WTC11 (cell line): ENCODE measurements around the gene F13A1. TPM values are rescaled to one million over a fixed set of nuclear protein-coding genes. Genes with fewer than 3 reads are reported as not detected.

Source experiments
- ATAC-seq: fragments of 200-7000 bp; cut with Tn5 transposase; 2 replicates; pipeline ENCODE4 v1.10.0; 2021; ENCODE audit warnings: mild to moderate bottlenecking, moderate library complexity
- CTCF ChIA-PET: fragments of 300-600 bp; sonication (Branson Sonifier 250); formaldehyde crosslinking; loops from one replicate; lab custom pipeline; 2021; ENCODE audit warnings: antibody characterized with exemption; lab: Charles Lee
- POLR2A ChIA-PET: fragments of 350-600 bp; sonication (Branson Sonifier 250); formaldehyde crosslinking; loops from one replicate; lab custom pipeline; 2021; ENCODE audit warnings: antibody characterized with exemption; lab: Charles Lee
- DNase-seq: peaks from one replicate; pipeline ENCODE4 v3.0.0; 2021; ENCODE audit warnings: low spot score
- H3K27ac Mint-ChIP-seq: 2 replicates; pipeline ENCODE4 v1.8.0; 2021; ENCODE audit warnings: mixed read lengths
- H3K27me3 Mint-ChIP-seq: 2 replicates; pipeline ENCODE4 v1.8.0; 2021; ENCODE audit warnings: low read depth, mild to moderate bottlenecking, moderate library complexity, mixed read lengths
- H3K36me3 Mint-ChIP-seq: 2 replicates; pipeline ENCODE4 v1.8.0; 2021; ENCODE audit warnings: mixed read lengths
- H3K4me1 Mint-ChIP-seq: 2 replicates; pipeline ENCODE4 v1.8.0; 2022; ENCODE audit warnings: mixed read lengths
- H3K4me3 Mint-ChIP-seq: 2 replicates; pipeline ENCODE4 v1.8.0; 2021; ENCODE audit warnings: mild to moderate bottlenecking, moderate library complexity, mixed read lengths
- H3K9me3 Mint-ChIP-seq: 2 replicates; pipeline ENCODE4 v1.8.0; 2021; ENCODE audit warnings: mixed read lengths
- E2F1 ChIP-seq: sonication (generic); formaldehyde crosslinking; IDR thresholded peaks from 2 replicates; pipeline ENCODE4 v1.8.0; 2022; ENCODE audit warnings: mild to moderate bottlenecking, missing genetic modification reagents
- ELF4 ChIP-seq: sonication (generic); formaldehyde crosslinking; IDR thresholded peaks from 2 replicates; pipeline ENCODE4 v1.8.1; 2022; ENCODE audit warnings: low read depth, mild to moderate bottlenecking, moderate library complexity, missing genetic modification reagents
- GABPB1 ChIP-seq: sonication (generic); formaldehyde crosslinking; IDR thresholded peaks from 2 replicates; pipeline ENCODE4 v1.8.1; 2023; ENCODE audit warnings: mild to moderate bottlenecking, missing genetic modification reagents
- GRHL2 ChIP-seq: fragments of 250-450 bp; sonication (Bioruptor Pico); IDR thresholded peaks from 2 replicates; pipeline ENCODE4 v1.8.0; 2022; ENCODE audit warnings: mild to moderate bottlenecking, moderate library complexity; ENCODE audit not compliant: insufficient replicate concordance, severe bottlenecking
- GTF2I ChIP-seq: fragments of 250-450 bp; sonication (Bioruptor Pico); conservative IDR thresholded peaks from 2 replicates; pipeline ENCODE4 v1.4.0; 2021; ENCODE audit warnings: mild to moderate bottlenecking
- IRF1 ChIP-seq: sonication (generic); formaldehyde crosslinking; IDR thresholded peaks from 2 replicates; pipeline ENCODE4 v1.8.0; 2023; ENCODE audit warnings: missing genetic modification reagents
- JAZF1 ChIP-seq: fragments of 250-450 bp; sonication (Bioruptor Pico); IDR thresholded peaks from 2 replicates; pipeline ENCODE4 v1.9.0; 2021; ENCODE audit warnings: moderate library complexity, mild to moderate bottlenecking, inconsistent platforms
- NFYB ChIP-seq: sonication (generic); formaldehyde crosslinking; conservative IDR thresholded peaks from 2 replicates; pipeline ENCODE4 v1.8.0; 2022; ENCODE audit warnings: low read depth, missing genetic modification reagents
- OVOL2 ChIP-seq: fragments of 250-450 bp; sonication (Bioruptor Pico); IDR thresholded peaks from 2 replicates; pipeline ENCODE4 v1.9.0; 2021; ENCODE audit warnings: mild to moderate bottlenecking, borderline replicate concordance
- SP1 ChIP-seq: sonication (generic); formaldehyde crosslinking; conservative IDR thresholded peaks from 2 replicates; pipeline ENCODE4 v1.8.1; 2022; ENCODE audit warnings: missing genetic modification reagents
- TEAD1 ChIP-seq: sonication (generic); formaldehyde crosslinking; IDR thresholded peaks from 2 replicates; pipeline ENCODE4 v1.8.0; 2022; ENCODE audit warnings: mild to moderate bottlenecking, missing genetic modification reagents
- TEAD4 ChIP-seq: sonication (generic); formaldehyde crosslinking; IDR thresholded peaks from 2 replicates; pipeline ENCODE4 v1.8.0; 2022; ENCODE audit warnings: mild to moderate bottlenecking, missing genetic modification reagents
- ZNF263 ChIP-seq: sonication (generic); formaldehyde crosslinking; IDR thresholded peaks from 2 replicates; pipeline ENCODE4 v1.8.1; 2022; ENCODE audit warnings: low read depth, mild to moderate bottlenecking, moderate library complexity, missing genetic modification reagents
- ZNF423 ChIP-seq: fragments of 250-450 bp; sonication (Bioruptor Pico); IDR thresholded peaks from 2 replicates; pipeline ENCODE4 v2.1.2; 2022; ENCODE audit warnings: mild to moderate bottlenecking, moderate library complexity
- ZNF425 ChIP-seq: fragments of 250-450 bp; sonication (Bioruptor Pico); conservative IDR thresholded peaks from 2 replicates; pipeline ENCODE4 v1.9.0; 2021; ENCODE audit warnings: mild to moderate bottlenecking
- total RNA-seq: library from RNA; stranded (reverse); gene quantifications from 3 replicates; pipeline ENCODE4 v1.2.3, GENCODE V29; 2021
- TF ChIP-seq, protein P1 (sequence below): sonication (generic); formaldehyde crosslinking; IDR thresholded peaks from 2 replicates; pipeline ENCODE4 v1.8.1; 2023; ENCODE audit warnings: mild to moderate bottlenecking, missing genetic modification reagents, borderline replicate concordance
- TF ChIP-seq, protein P2 (sequence below): sonication (generic); formaldehyde crosslinking; conservative IDR thresholded peaks from 2 replicates; pipeline ENCODE4 v1.8.1; 2023; ENCODE audit warnings: mild to moderate bottlenecking, low read depth, missing genetic modification reagents, moderate library complexity
- TF ChIP-seq, protein P3 (sequence below): sonication (generic); formaldehyde crosslinking; IDR thresholded peaks from 2 replicates; pipeline ENCODE4 v1.8.0; 2022; ENCODE audit warnings: mild to moderate bottlenecking, missing genetic modification reagents

F13A1 gene
- total RNA-seq, 1 experiment from 2014 or later, result 1.0 TPM

DNA sequence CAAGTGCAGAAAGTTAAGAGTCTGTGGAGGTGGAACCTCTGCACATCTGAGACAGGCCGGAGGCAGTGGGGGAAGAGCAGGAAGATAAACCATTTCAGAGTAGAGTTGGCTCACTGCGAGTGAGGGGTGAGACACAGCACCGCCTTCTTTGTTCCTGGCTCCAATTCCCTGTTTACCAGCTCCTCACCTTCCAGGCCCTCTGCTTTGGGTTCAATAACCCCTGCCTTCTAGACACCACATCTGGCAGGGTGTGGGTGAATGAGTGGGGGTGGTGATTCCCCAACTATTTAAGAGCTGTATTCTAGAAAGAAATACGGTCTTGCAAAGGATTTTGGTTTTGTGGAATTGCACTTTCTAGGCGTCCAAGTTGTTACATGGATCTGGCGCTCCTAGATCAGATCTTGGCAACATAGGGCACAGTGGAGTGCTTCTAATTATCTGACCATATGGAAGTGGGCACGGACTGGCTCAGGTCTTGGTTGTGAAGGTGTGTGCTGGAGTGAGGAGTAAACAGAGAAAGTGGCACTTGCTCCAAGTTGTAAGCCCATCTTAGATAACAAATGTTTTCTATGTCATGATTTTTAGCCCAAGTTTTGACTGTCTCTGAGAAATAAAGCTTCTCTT is 172.2 kb downstream of the F13A1 start:
- ATAC-seq (no peak), DNase-seq (no peak)
- Mint-ChIP-seq H3K27me3 (no peaks in the 10 kb centered on the region; the same call in 1 of the 2 replicates), H3K9me3 (peaks cover 8% of the 10 kb centered on the region), H3K4me3 (no peak overlapping the region), H3K27ac (no peak overlapping the region), H3K4me1 (peaks cover 7% of the 10 kb centered on the region; the same call in 1 of the 2 replicates), H3K36me3 (no peaks in the 10 kb centered on the region)
- ChIA-PET POLR2A (no interaction called here), CTCF (no interaction called here)
- TF ChIP-seq, protein P1, sequence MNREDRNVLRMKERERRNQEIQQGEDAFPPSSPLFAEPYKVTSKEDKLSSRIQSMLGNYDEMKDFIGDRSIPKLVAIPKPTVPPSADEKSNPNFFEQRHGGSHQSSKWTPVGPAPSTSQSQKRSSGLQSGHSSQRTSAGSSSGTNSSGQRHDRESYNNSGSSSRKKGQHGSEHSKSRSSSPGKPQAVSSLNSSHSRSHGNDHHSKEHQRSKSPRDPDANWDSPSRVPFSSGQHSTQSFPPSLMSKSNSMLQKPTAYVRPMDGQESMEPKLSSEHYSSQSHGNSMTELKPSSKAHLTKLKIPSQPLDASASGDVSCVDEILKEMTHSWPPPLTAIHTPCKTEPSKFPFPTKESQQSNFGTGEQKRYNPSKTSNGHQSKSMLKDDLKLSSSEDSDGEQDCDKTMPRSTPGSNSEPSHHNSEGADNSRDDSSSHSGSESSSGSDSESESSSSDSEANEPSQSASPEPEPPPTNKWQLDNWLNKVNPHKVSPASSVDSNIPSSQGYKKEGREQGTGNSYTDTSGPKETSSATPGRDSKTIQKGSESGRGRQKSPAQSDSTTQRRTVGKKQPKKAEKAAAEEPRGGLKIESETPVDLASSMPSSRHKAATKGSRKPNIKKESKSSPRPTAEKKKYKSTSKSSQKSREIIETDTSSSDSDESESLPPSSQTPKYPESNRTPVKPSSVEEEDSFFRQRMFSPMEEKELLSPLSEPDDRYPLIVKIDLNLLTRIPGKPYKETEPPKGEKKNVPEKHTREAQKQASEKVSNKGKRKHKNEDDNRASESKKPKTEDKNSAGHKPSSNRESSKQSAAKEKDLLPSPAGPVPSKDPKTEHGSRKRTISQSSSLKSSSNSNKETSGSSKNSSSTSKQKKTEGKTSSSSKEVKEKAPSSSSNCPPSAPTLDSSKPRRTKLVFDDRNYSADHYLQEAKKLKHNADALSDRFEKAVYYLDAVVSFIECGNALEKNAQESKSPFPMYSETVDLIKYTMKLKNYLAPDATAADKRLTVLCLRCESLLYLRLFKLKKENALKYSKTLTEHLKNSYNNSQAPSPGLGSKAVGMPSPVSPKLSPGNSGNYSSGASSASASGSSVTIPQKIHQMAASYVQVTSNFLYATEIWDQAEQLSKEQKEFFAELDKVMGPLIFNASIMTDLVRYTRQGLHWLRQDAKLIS, result no peak
- TF ChIP-seq GTF2I (CRISPR knock-in tag) (no peak), SP1 (no peak), E2F1 (no peak), IRF1 (no peak), OVOL2 (CRISPR knock-in tag) (no peak), JAZF1 (CRISPR knock-in tag) (no peak), ELF4 (CRISPR knock-in tag) (no peak), NFYB (no peak), GABPB1 (CRISPR knock-in tag) (no peak), ZNF425 (CRISPR knock-in tag) (no peak), ZNF263 (no peak), TEAD1 (CRISPR knock-in tag) (no peak), ZNF423 (CRISPR knock-in tag) (no peak), GRHL2 (CRISPR knock-in tag) (no peak), TEAD4 (CRISPR knock-in tag) (no peak)
- TF ChIP-seq, protein P2, sequence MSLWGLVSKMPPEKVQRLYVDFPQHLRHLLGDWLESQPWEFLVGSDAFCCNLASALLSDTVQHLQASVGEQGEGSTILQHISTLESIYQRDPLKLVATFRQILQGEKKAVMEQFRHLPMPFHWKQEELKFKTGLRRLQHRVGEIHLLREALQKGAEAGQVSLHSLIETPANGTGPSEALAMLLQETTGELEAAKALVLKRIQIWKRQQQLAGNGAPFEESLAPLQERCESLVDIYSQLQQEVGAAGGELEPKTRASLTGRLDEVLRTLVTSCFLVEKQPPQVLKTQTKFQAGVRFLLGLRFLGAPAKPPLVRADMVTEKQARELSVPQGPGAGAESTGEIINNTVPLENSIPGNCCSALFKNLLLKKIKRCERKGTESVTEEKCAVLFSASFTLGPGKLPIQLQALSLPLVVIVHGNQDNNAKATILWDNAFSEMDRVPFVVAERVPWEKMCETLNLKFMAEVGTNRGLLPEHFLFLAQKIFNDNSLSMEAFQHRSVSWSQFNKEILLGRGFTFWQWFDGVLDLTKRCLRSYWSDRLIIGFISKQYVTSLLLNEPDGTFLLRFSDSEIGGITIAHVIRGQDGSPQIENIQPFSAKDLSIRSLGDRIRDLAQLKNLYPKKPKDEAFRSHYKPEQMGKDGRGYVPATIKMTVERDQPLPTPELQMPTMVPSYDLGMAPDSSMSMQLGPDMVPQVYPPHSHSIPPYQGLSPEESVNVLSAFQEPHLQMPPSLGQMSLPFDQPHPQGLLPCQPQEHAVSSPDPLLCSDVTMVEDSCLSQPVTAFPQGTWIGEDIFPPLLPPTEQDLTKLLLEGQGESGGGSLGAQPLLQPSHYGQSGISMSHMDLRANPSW, result no peak
- TF ChIP-seq, protein P3, sequence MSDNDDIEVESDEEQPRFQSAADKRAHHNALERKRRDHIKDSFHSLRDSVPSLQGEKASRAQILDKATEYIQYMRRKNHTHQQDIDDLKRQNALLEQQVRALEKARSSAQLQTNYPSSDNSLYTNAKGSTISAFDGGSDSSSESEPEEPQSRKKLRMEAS, result no peak
